Measurements from ENCODE around the gene OSBPL10. TPM values are rescaled to one million over a fixed set of nuclear protein-coding genes. Genes with fewer than 3 reads are reported as not detected.

Gene OSBPL10
- total and polyA plus RNA-seq, 2 of the 4 experiments (the other 2 are of a cell fraction) = 9.5 to 10.1 TPM

DNA sequence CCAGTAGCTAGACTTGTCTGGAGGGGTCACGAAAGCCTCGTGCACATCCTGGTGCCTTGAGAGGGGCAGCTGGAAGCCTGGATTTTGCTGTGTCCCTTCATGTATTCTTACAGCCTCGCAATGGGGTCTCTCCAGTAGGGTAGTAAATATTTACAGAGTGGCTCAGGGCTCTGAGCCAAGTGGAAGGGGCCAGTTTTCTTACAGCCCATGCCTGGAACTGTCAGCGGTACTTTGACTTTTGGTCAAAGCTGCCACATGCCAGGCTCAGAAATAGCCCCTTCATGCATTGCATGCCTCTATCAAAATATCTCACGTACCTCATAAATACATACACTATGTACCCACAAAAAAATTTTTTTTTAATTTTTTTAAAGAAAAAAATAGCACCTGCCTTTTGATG lies 119.2 kb downstream of the OSBPL10 start:
- H2AK5ac ChIP-seq (ENCODE audit: low read depth, low read length) = no peak overlapping the region
- intact Hi-C loops (cut with micrococcal nuclease) = no loop called here
- in situ Hi-C loops (cut with MboI; ENCODE audit: low sequenced_read_pairs) = no loop called here
- H3K4me1 ChIP-seq (ENCODE audit: control insufficient read depth, insufficient read depth, low read length) = peaks cover 4% of the 10 kb centered on the region
- no peaks in the 10 kb centered on the region for H3K27me3 ChIP-seq (ENCODE audit: control insufficient read depth, insufficient read depth, low read length)
- ChIA-PET POLR2A (ENCODE audit: unreplicated experiment) (no interaction called here), CTCF (interaction anchor here (0.5 kb wide), 1 partner anchor 12 kb away, joined by 9 read pairs; no protein-coding TSS in a partner anchor)
- BruUV-seq (replicated peaks) = no TSS peak
- TF ChIP-seq RCOR1 (IDR thresholded peaks at IDR 0.05; ENCODE audit: insufficient replicate concordance, low read length) = no peak
- no peak for TF ChIP-seq MAZ (IDR thresholded peaks at IDR 0.05; ENCODE audit: borderline replicate concordance, low read depth, low read length)
- no peak for TF ChIP-seq BHLHE40 (IDR thresholded peaks at IDR 0.05; ENCODE audit: low read depth, low read length)
- TF ChIP-seq RFX5 (IDR thresholded peaks at IDR 0.05; ENCODE audit: low read depth, low read length) = no peak
- no peak for TF ChIP-seq CEBPB (IDR thresholded peaks at IDR 0.05; ENCODE audit: low read depth, low read length)
- TF ChIP-seq RAD21 (IDR thresholded peaks at IDR 0.05; ENCODE audit: low read length) = no peak
- TF ChIP-seq NFE2L2 (IDR thresholded peaks at IDR 0.05; ENCODE audit: low read depth, low read length) = no peak
- TF ChIP-seq, protein P1, sequence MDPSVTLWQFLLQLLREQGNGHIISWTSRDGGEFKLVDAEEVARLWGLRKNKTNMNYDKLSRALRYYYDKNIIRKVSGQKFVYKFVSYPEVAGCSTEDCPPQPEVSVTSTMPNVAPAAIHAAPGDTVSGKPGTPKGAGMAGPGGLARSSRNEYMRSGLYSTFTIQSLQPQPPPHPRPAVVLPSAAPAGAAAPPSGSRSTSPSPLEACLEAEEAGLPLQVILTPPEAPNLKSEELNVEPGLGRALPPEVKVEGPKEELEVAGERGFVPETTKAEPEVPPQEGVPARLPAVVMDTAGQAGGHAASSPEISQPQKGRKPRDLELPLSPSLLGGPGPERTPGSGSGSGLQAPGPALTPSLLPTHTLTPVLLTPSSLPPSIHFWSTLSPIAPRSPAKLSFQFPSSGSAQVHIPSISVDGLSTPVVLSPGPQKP (IDR thresholded peaks at IDR 0.05; ENCODE audit: borderline replicate concordance, low read depth, low read length) = no peak
- TF ChIP-seq SMC3 (IDR thresholded peaks at IDR 0.05; ENCODE audit: low read depth, low read length) = no peak
- no peak for TF ChIP-seq MXI1 (IDR thresholded peaks at IDR 0.05; ENCODE audit: borderline replicate concordance, low read depth, low read length)
- TF ChIP-seq, protein P2, sequence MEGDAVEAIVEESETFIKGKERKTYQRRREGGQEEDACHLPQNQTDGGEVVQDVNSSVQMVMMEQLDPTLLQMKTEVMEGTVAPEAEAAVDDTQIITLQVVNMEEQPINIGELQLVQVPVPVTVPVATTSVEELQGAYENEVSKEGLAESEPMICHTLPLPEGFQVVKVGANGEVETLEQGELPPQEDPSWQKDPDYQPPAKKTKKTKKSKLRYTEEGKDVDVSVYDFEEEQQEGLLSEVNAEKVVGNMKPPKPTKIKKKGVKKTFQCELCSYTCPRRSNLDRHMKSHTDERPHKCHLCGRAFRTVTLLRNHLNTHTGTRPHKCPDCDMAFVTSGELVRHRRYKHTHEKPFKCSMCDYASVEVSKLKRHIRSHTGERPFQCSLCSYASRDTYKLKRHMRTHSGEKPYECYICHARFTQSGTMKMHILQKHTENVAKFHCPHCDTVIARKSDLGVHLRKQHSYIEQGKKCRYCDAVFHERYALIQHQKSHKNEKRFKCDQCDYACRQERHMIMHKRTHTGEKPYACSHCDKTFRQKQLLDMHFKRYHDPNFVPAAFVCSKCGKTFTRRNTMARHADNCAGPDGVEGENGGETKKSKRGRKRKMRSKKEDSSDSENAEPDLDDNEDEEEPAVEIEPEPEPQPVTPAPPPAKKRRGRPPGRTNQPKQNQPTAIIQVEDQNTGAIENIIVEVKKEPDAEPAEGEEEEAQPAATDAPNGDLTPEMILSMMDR (conservative IDR thresholded peaks at IDR 0.05; ENCODE audit: low read depth, low read length) = no peak
- no peak for TF ChIP-seq CHD1 (IDR thresholded peaks at IDR 0.05; ENCODE audit: low read depth, low read length)
- TF ChIP-seq, protein P3, sequence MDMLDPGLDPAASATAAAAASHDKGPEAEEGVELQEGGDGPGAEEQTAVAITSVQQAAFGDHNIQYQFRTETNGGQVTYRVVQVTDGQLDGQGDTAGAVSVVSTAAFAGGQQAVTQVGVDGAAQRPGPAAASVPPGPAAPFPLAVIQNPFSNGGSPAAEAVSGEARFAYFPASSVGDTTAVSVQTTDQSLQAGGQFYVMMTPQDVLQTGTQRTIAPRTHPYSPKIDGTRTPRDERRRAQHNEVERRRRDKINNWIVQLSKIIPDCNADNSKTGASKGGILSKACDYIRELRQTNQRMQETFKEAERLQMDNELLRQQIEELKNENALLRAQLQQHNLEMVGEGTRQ (IDR thresholded peaks at IDR 0.05; ENCODE audit: low read depth, low read length) = no peak
- TF ChIP-seq FOS (IDR thresholded peaks at IDR 0.05; ENCODE audit: low read depth, low read length) = no peak
- TF ChIP-seq MAFK (IDR thresholded peaks at IDR 0.05; ENCODE audit: low read depth, low read length) = no peak
- no peak for TF ChIP-seq POLR2A (IDR thresholded peaks at IDR 0.05; ENCODE audit: low read depth, low read length)
- H3K14ac ChIP-seq (replicated peaks; ENCODE audit: low read depth, low read length) = no peak overlapping the region
- ATAC-seq (ENCODE audit: low read depth) (no peak), DNase-seq (no peak)
- H3K4ac ChIP-seq (ENCODE audit: low read depth, low read length) = no peak overlapping the region
- no peak overlapping the region for H2BK120ac ChIP-seq (ENCODE audit: low read depth, low read length)
- dilution Hi-C loops (cut with HindIII; ENCODE audit: low sequenced_read_pairs, unreplicated experiment) = no loop called here
- H4K5ac ChIP-seq (ENCODE audit: low read depth, low read length) = no peak overlapping the region
- peaks cover 11% of the 10 kb centered on the region; the same call in 1 of the 2 replicates for H3K9me1 ChIP-seq (ENCODE audit: insufficient read depth, low read length)
- H3K36me3 ChIP-seq (ENCODE audit: control insufficient read depth, insufficient read depth, low read length) = no peaks in the 10 kb centered on the region
- no peaks in the 10 kb centered on the region for H3K9me3 ChIP-seq (ENCODE audit: control insufficient read depth, insufficient read depth, low read length)
- H3K9ac ChIP-seq (ENCODE audit: low read depth, low read length) = no peak overlapping the region
- no peaks in the 10 kb centered on the region; a peak in 2 of 4 replicates for H3K79me1 ChIP-seq (ENCODE audit: low read depth in 1 of 2, low read length in 2 of 2)
- H2BK15ac ChIP-seq (ENCODE audit: low read depth, low read length) = no peak overlapping the region
- no peak overlapping the region for H3K18ac ChIP-seq (ENCODE audit: low read depth, low read length)
- H3K23ac ChIP-seq (ENCODE audit: low read depth, low read length) = peak overlapping the region; percentile 29; the same call in 1 of the 2 replicates
- H3K4me3 ChIP-seq (ENCODE audit: insufficient read depth, low read depth, low read length) = no peak overlapping the region
- no peak overlapping the region for H2BK5ac ChIP-seq (ENCODE audit: low read depth, low read length, poor library complexity, severe bottlenecking)
- no peak overlapping the region for H4K91ac ChIP-seq (ENCODE audit: insufficient read depth, low read depth, low read length)
- H2AFZ ChIP-seq (replicated peaks; ENCODE audit: low read length, poor library complexity) = no peak overlapping the region
- no peak overlapping the region for H2AK9ac ChIP-seq (replicated peaks; ENCODE audit: low read depth, low read length, poor library complexity)
- WGBS, 2 experiments (ENCODE audit: extremely low coverage in 2 of 2, insufficient read length in 1 of 2) = no CpG with 5 or more reads among the region's 5 CpGs
- no peak overlapping the region for H3K56ac ChIP-seq (ENCODE audit: extremely low read depth, insufficient read depth, low read length)
- no peak overlapping the region for H2BK20ac ChIP-seq (ENCODE audit: low read depth, low read length)
- H4K20me1 ChIP-seq (ENCODE audit: insufficient read depth, low read length) = no peaks in the 10 kb centered on the region
- no peak overlapping the region for H3K27ac ChIP-seq (ENCODE audit: insufficient read depth, low read length)
- H3K4me2 ChIP-seq (ENCODE audit: low read depth, low read length) = no peak overlapping the region
- H4K8ac ChIP-seq (ENCODE audit: low read depth in 2 of 2, low read length in 2 of 2) = no peak overlapping the region
